ENCODE results near the gene DOLPP1. TPM values are rescaled to one million over a fixed set of nuclear protein-coding genes. Genes with fewer than 3 reads are reported as not detected.

DOLPP1 gene
- polyA plus RNA-seq, 1 donor from 2014 or later: 31.5 TPM

DNA sequence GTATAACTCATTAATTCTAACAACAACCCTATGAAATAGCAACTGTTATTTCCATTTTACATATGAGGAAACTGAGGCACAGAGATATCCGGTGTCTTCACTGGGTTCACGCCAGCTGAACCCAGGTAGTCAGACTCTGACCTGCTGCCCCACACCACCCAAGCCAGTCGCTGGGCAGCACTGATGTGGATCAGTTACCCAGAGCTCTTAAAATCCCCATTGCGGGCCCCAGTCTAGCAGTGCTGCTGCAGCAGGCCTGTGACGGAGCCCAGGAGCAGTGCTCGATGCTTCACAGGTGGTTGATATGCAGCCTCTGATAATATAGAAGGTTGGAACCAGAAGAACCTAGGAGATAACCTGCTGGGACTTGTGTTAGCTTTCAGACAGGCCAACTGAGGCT, 54.6 kb downstream of the DOLPP1 start:
- H3F3A ChIP-seq (ENCODE audit: insufficient read depth, low read length, poor library complexity, severe bottlenecking): no peaks in the 10 kb centered on the region
- no peaks in the 10 kb centered on the region for H3K79me2 ChIP-seq (replicated peaks; ENCODE audit: insufficient read depth, low read length)
- no peaks in the 10 kb centered on the region for H3K9me3 ChIP-seq (ENCODE audit: low read length)
- peaks cover 5% of the 10 kb centered on the region for H3K36me3 ChIP-seq (ENCODE audit: insufficient read depth, low read length)
- H3K27me3 ChIP-seq (ENCODE audit: insufficient read depth, low read depth, low read length): no peaks in the 10 kb centered on the region
- H3K4me2 ChIP-seq (ENCODE audit: low read length): no peak overlapping the region
- no peak overlapping the region for H2AFZ ChIP-seq (ENCODE audit: low read depth, low read length)
- no peak overlapping the region for H3K4me3 ChIP-seq (ENCODE audit: low read length)
- H3K9me2 ChIP-seq (ENCODE audit: insufficient read depth, low read length): no peaks in the 10 kb centered on the region
- TF ChIP-seq MXI1 (conservative IDR thresholded peaks at IDR 0.05; ENCODE audit: poor library complexity, severe bottlenecking) (no peak), EZH2 (IDR thresholded peaks at IDR 0.05; ENCODE audit: borderline replicate concordance, insufficient read depth, low read length, poor library complexity, severe bottlenecking) (no peak), RAD21 (conservative IDR thresholded peaks at IDR 0.05) (no peak), TAF1 (IDR thresholded peaks at IDR 0.05; ENCODE audit: low read depth) (no peak), SMC3 (conservative IDR thresholded peaks at IDR 0.05; ENCODE audit: poor library complexity) (no peak), POLR2AphosphoS5 (IDR thresholded peaks at IDR 0.05) (no peak), EP300 (conservative IDR thresholded peaks at IDR 0.05; ENCODE audit: poor library complexity, severe bottlenecking) (no peak)
- TF ChIP-seq, protein P1, sequence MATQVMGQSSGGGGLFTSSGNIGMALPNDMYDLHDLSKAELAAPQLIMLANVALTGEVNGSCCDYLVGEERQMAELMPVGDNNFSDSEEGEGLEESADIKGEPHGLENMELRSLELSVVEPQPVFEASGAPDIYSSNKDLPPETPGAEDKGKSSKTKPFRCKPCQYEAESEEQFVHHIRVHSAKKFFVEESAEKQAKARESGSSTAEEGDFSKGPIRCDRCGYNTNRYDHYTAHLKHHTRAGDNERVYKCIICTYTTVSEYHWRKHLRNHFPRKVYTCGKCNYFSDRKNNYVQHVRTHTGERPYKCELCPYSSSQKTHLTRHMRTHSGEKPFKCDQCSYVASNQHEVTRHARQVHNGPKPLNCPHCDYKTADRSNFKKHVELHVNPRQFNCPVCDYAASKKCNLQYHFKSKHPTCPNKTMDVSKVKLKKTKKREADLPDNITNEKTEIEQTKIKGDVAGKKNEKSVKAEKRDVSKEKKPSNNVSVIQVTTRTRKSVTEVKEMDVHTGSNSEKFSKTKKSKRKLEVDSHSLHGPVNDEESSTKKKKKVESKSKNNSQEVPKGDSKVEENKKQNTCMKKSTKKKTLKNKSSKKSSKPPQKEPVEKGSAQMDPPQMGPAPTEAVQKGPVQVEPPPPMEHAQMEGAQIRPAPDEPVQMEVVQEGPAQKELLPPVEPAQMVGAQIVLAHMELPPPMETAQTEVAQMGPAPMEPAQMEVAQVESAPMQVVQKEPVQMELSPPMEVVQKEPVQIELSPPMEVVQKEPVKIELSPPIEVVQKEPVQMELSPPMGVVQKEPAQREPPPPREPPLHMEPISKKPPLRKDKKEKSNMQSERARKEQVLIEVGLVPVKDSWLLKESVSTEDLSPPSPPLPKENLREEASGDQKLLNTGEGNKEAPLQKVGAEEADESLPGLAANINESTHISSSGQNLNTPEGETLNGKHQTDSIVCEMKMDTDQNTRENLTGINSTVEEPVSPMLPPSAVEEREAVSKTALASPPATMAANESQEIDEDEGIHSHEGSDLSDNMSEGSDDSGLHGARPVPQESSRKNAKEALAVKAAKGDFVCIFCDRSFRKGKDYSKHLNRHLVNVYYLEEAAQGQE (IDR thresholded peaks at IDR 0.05; ENCODE audit: borderline replicate concordance): no peak
- TF ChIP-seq, protein P2, sequence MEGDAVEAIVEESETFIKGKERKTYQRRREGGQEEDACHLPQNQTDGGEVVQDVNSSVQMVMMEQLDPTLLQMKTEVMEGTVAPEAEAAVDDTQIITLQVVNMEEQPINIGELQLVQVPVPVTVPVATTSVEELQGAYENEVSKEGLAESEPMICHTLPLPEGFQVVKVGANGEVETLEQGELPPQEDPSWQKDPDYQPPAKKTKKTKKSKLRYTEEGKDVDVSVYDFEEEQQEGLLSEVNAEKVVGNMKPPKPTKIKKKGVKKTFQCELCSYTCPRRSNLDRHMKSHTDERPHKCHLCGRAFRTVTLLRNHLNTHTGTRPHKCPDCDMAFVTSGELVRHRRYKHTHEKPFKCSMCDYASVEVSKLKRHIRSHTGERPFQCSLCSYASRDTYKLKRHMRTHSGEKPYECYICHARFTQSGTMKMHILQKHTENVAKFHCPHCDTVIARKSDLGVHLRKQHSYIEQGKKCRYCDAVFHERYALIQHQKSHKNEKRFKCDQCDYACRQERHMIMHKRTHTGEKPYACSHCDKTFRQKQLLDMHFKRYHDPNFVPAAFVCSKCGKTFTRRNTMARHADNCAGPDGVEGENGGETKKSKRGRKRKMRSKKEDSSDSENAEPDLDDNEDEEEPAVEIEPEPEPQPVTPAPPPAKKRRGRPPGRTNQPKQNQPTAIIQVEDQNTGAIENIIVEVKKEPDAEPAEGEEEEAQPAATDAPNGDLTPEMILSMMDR (IDR thresholded peaks at IDR 0.05; ENCODE audit: poor library complexity, severe bottlenecking): no peak
- no peak overlapping the region for H3K27ac ChIP-seq (ENCODE audit: low read length)
- no peaks in the 10 kb centered on the region for H4K20me1 ChIP-seq (ENCODE audit: insufficient read depth)
- H3K9ac ChIP-seq (ENCODE audit: low read length): no peak overlapping the region

DNA sequence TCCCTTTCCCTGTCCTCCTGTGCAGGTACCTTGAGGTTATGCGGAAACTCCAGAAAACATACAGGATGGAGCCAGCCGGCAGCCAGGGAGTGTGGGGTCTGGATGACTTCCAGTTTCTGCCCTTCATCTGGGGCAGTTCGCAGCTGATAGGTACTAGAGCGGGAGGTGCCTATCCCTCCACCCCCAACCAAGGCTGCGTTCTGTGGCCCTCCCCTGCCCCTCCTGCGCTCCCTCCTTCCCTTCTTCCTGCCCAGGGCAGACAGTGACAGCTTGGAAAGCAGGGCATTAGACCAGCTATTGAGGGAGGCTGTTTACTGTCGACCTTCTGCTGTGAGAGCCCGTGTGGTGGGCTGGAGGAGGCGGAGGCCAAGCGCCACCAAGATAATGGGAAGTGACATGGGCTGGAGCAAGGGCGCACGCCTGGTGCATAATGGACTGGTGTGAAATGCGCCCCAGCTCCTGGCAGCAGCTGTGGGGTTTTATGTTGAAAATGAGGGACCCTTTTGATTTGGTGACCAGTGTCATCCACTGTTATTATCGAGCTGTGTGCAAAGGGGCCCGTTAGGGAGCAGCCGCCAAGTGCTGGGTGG, 55.6 kb downstream of the DOLPP1 start:
- Histone ChIP-seq H3K79me2 (replicated peaks; ENCODE audit: insufficient read depth, low read length) (no peaks in the 10 kb centered on the region), H3K27me3 (ENCODE audit: insufficient read depth, low read depth, low read length) (no peaks in the 10 kb centered on the region), H3K4me2 (ENCODE audit: low read length) (no peak overlapping the region), H3K9me3 (ENCODE audit: low read length) (no peaks in the 10 kb centered on the region), H3K9ac (ENCODE audit: low read length) (no peak overlapping the region), H3F3A (ENCODE audit: insufficient read depth, low read length, poor library complexity, severe bottlenecking) (no peaks in the 10 kb centered on the region), H3K27ac (ENCODE audit: low read length) (no peak overlapping the region), H3K36me3 (ENCODE audit: insufficient read depth, low read length) (no peaks in the 10 kb centered on the region), H2AFZ (ENCODE audit: low read depth, low read length) (no peak overlapping the region), H3K9me2 (ENCODE audit: insufficient read depth, low read length) (no peaks in the 10 kb centered on the region), H4K20me1 (ENCODE audit: insufficient read depth) (no peaks in the 10 kb centered on the region), H3K4me3 (ENCODE audit: low read length) (no peak overlapping the region)
- TF ChIP-seq MXI1 (conservative IDR thresholded peaks at IDR 0.05; ENCODE audit: poor library complexity, severe bottlenecking): no peak
- TF ChIP-seq EP300 (conservative IDR thresholded peaks at IDR 0.05; ENCODE audit: poor library complexity, severe bottlenecking): no peak
- no peak for TF ChIP-seq POLR2AphosphoS5 (IDR thresholded peaks at IDR 0.05)
- TF ChIP-seq EZH2 (IDR thresholded peaks at IDR 0.05; ENCODE audit: borderline replicate concordance, insufficient read depth, low read length, poor library complexity, severe bottlenecking): no peak
- no peak for TF ChIP-seq SMC3 (conservative IDR thresholded peaks at IDR 0.05; ENCODE audit: poor library complexity)
- TF ChIP-seq, protein P2 (IDR thresholded peaks at IDR 0.05; ENCODE audit: poor library complexity, severe bottlenecking): no peak
- TF ChIP-seq, protein P1 (IDR thresholded peaks at IDR 0.05; ENCODE audit: borderline replicate concordance): no peak
- TF ChIP-seq RAD21 (conservative IDR thresholded peaks at IDR 0.05): no peak
- no peak for TF ChIP-seq TAF1 (IDR thresholded peaks at IDR 0.05; ENCODE audit: low read depth)
